ENCODE results near the gene LRIG1.

The LRIG1 gene

GRCh38 chr3:66469220-66469640, 31.6 kb downstream of the LRIG1 start:
- DNase-seq, result no peak

DNA sequence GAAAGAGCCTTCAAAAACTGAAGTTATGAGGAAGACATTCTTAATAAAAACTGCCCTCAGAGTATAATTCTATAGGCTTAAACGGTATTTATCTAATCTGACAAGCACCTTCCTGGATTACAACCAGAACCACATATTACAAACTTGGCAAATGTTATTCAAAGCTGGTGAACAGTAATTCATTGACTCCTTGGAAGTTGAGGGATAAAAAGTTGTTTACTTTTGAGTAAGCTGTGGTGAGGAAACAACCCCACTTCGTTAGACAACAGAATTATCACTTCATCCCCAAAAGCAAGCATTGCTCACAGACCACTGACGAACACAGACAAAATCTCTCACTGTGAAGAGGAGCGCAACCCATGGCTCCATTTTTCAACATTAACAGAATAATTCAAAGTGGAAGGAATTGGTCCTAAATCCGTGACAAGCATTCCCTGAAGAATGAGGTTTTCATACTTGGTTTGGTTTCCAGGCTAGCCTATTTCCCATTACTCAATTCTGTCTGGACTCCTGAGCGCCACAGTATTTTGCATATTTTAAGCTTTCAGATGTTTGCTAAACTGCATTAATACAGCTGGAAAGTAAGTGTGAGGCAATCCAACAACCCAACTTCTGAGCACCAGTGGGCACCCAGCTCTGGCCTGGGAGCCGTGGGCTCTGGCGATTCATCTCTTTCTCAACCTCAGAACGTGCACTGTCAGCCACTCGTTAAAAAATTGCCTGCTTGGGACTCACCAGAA, 32.7 kb downstream of the LRIG1 start:
- DNase-seq, result no peak

DNA sequence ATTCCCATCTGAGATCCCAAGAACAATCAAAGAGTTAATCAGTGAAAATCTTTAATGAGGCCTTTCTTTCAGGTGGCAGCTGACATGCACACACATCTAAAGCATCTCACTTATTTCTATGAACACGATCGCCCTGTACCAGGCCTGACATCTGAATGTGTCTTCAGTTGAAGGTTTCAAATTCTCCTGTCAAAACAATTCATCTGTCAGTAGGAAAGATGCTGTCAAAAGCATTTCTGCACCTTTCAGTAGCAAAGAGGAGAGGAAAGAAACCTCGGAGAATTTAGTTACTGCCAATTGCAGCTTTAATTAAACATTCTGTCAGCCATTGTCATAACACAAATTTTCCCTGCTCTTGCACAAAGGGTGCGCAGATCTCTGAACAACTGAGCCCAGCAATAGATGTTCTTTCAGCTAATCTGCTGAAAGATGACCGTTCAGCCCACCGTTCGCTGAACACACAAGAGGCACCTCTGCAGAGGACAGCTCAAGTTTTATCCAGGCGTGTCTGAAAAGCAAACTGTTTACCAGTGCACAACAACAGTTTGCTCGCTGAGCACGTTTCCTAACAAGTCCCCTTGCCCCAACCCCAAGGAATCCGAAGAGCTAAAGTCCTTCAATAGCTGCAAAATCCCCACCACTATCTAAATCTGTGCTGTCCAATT, 34.1 kb downstream of the LRIG1 start:
- DNase-seq, result no peak

GRCh38 chr3:66465587-66465986, 35.2 kb downstream of the LRIG1 start:
- no peak for DNase-seq

DNA sequence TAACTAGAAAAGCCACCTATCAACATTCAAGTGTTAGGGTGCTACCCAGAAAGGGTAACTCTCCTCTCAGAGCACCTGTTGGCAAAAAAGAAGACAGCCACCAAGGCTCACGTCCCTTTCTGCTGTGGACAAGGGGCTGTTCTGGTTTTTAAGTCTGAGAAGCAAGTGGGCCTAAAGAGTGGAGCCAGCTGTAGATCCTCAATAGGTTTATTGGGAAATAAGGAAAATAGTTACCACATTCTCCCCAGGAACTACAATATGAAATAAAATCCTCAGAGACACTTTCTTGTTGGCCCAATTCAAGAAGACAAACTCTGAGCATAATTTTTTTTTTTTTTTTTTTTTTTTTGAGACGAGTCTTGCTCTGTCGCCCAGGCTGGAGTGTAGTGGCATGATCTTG, 35.8 kb downstream of the LRIG1 start:
- DNase-seq, result no peak

DNA sequence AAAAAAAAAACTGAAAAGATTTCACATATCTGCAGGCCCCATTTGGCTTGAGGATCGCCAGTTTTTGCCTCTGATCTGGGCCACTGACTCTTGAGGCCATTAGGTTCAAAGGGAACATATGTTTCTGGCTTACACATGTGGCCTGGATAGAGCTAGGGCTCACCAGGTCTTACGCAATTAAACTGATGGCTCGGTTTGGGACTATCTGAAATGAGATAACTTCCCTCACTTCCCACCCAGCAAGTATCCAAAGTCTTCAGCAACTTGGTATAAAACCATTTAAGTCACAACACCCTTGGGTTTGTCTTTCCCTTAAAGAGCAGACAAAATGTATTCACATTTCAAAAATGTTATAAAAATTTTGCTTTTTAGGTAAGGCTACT, 36.3 kb downstream of the LRIG1 start:
- DNase-seq, result peak; percentile 17

DNA sequence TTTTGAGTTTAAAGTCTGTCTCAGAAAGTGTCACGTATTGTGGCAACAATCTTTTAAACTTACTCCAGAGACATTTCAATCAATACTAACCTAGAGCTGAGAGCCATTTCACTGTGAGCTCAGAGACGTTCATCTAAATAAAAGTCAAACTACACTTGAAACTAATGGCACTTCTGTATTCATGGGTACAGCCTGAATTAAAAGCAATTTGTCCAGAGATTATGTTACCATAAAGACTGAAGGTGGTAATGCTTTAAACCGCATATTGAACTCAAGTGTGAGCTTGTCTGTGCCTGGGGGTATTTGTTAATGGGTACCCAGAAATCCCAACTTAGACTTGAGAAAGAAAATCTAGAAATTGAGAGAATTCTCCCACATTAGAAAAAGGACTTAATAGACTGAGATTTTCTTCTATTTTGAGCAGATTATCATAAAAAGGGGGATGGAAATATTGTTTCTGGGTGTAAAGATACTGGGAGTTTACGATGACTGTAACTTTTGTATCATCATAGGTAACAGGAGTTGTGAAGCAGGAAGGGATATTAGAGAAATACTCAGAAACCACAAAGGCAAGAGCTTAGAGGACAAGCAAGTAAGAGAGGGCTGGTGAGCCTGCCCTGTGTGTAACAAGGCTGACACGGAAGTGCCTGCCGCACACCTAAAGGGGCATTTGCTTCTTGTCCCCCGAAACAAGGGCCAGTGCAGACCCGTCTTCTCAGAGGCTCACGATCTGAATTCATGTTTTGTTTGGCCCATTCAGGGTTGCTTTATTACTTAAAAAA, 36.9 kb downstream of the LRIG1 start:
- peak; percentile 52 for DNase-seq

DNA sequence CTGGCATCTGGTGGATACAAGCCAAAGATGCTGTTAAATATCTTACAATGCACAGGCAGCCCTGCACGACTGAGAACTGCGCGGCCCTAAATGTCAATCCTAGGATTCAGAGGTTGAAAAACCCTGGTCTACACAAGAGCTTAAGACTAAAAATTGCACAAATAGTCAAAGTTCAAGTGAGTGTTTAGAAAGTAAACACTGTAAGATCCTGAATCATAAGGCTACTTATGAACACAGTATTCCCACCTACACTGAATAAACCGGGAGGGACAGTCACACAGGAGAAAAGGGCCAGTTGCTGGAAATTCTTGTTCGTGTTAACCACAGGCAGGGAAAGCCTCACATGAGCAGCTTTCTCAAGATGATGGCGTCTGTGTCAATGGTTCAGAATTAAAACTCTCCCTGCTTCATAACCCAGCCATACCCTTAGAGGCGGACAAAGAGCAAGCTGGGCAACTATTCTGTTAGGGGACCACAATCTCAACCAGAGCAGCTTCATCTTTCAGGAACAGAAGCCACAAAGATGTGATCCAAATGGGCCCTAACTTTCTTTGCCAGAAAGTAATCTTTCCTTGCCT, 37.7 kb downstream of the LRIG1 start:
- no peak for DNase-seq

DNA sequence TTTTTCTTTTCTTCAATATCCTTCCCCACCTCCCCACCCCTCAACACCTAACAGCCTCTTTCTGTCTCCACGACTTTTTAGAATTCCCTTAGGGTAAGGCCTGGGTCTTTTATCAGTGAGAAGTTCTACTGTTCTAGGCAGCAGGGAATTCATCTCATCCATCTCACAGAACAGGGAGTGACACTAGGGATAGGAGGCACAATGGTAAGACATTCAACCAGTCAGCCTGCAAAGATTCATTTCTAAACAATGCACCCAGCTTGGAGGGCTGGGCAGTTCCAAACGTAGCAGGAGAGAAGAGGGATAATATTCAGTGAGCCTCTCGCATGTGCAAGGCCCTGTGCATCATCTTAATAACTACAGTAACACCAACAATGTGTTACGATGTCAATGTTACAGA, 43.6 kb downstream of the LRIG1 start:
- DNase-seq, result no peak

DNA sequence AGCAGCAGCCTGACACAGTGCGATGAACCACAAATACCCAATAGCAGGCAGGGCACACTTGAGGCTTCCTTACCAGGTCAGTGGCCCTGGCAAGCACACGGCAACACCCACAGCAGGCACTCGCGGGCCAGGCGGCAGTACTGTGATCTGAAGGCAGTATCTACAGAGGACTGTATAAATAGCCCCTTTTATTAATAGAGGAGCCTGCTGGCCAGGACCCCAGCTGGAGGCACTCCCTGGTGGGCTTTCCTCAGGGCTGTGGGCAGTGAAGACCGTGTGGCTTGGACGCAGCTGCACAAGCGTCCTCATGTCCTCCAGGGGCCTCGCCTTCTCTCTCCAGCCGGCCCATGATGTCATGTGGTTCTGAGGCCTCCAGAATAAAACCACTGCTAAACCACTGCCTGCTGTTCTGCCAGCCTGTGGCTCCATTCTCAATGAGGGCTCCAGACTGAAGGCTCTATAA, 44.1 kb downstream of the LRIG1 start:
- DNase-seq, result no peak

- no peak for DNase-seq
Measured at GRCh38 chr3:66454464-66454859, 46.4 kb downstream of the LRIG1 start.

GRCh38 chr3:66453651-66454463, 47.0 kb downstream of the LRIG1 start:
- no peak for DNase-seq

DNA sequence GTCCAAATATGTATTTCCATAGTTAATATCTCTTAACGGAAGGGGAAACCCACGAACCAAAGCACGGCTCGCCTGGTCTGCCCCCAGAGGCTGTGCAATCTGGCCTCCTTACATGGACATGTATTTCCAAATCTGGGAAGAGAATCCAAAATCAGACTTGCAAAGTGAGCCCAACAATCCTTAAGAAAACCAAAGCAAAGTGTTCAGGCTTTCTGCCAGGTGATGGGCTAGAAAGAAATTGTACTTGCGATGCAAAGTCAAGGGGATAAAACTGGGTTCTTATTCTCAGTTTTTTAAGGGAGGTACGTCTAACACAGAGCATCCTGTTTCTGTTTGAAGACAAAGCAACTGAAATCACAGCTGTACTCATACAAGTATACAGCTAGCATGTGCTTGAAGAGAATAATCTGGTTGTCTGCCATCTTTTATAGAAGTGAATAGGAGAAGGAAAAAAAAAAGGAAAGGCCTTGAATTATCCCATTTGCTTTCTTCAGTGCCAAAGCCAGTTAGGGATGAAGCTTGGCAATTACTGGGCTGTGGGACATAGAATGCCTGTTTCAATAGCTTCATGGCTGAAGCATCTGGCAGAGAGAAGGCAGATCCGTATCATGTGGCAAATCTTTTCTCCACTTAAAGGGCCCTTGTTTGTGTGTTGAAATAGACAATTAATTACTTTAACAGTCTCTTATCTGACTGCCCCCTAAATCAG, 48.4 kb downstream of the LRIG1 start:
- peak; percentile 29 for DNase-seq

DNA sequence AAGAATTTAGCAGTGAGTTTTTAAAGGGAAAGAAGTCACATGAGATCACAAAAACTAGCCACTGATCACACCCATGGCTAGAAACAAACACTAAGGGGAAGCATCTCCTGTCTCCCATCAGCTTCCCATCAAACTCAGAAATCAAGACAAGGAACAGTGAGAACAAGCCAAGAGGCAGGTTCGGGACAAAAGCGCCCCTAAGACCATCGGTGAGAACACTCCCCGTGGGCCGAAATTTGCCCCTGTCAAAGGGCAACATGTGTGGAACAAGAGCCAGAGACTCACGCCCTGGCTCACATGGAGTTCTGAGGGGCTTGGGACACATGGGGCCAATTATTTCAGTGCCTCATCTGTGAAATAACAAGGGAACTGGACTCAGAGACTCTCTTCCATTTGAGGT, 49.1 kb downstream of the LRIG1 start:
- no peak for DNase-seq

DNA sequence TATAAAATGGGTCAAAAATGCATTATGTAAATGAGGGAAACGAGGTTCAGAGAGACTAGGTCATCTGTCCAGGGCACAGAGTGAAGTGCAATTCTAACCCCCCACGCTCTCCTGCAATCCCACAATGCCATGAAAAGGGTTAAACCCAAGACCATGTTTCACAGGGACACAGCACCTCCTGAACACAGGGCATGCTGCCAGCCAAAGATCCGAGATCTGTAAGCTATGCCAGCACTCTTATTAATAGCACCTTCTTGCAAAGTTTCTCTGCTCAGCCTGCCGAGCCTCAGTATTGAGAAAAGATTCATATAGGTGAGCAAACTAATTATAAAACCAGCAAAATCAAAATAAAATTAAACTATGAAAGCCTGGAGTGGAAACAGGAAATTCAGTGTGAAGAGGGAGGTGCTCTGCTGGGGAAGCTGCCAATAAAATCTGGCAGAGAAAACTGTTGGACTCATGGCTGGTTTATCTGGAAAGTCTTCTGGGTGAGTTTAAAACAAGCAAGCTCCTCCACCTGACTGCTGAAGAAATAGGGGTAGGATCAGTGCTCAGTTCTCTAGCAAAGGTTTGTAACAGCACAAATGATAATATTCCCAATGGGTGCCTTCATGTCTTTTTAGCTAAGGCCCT, 50.3 kb downstream of the LRIG1 start:
- DNase-seq, result no peak

GRCh38 chr3:66449411-66449974, 51.3 kb downstream of the LRIG1 start:
- no peak for DNase-seq

DNA sequence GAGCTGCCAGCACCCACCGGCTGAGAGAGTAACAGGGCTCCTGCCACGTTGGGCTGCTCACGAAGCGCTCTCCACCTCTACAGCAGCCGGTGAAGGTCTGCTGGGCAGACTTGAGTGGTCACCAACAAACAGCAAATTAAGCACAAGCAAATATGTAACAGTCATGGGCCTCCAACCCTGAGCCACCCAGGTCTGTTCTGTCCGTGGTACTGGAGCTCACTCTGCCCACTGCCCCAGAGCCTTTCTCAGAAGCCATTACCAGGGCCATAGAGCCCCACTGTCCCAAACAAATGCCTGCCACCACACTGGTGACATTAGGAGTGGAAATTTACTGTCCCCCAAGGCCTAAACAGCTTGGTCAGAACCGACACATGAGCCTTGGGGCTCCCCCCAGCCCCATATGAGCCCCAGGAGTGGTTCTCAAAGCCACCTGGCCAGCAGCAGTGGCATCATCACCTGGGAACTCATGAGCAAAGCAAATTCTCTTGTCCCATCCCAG, 56.6 kb downstream of the LRIG1 start:
- no peak for DNase-seq

DNA sequence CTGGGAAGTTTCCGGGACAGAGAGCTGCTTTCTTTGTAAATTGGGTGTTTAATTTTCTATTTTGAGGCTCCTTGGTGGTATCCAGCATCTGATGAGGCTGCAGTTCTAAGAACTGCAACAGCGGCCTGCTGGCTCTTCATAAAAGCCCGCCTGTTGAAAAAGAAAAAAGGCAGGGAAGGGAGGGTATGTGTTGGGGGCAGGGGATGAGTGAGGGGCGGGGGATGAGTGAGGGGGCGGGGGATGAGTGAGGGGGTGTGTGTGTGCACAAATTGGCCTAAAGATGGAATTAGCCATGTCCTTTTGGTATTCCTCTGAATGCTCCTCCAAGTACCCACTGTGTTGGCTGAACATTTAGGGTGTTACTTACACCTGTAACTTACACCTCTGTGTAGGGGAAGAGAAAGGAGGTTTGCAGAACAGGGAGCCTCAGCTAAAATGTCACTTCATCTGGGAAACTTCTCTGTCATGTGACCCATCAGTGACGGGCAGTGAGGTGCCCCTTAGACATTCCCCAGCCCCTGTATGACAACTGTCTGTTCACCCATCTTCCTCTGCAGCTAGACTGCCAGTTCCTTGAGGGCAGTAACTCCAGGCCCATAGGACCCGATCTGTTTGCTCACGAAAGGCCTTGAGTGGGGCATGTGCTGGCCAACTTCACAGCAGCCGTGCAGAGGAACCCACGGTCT, 57.6 kb downstream of the LRIG1 start:
- DNase-seq, result no peak

- DNase-seq, result peak; percentile 93
Measured at GRCh38 chr3:66442254-66443117, 58.3 kb downstream of the LRIG1 start.

Data from NCI-H69 (cell line).